ENCODE measurements around the gene NANOG.
"Not testable (repeated sequence)": the region's sequence is repeated elsewhere in the genome, so short reads cannot be mapped to it uniquely, and the experiment has no call there.

DNA sequence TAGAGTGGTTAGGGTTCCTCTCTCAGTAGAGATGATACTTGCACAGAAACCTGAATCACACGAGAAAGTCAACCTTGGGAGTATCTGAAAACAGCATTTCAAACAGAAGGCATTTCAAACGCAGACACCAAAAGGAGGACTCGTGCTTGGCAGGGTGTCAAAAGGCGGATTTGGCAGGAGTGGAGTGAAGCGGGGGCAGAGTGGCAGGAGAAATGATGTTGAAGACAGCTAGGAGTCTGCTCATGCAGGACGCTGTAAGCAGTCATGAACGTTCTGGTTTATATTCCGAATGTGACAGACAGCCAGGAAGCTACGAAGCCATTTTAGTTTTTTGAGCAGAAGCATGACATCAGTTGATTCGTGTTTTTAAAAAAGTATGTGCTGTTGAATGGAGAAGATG, 50.0 kb downstream of the NANOG start:
- not testable (repeated sequence) for TF ChIP-seq POLR2A (IDR thresholded peaks at IDR 0.05)
- TF ChIP-seq, protein P1, sequence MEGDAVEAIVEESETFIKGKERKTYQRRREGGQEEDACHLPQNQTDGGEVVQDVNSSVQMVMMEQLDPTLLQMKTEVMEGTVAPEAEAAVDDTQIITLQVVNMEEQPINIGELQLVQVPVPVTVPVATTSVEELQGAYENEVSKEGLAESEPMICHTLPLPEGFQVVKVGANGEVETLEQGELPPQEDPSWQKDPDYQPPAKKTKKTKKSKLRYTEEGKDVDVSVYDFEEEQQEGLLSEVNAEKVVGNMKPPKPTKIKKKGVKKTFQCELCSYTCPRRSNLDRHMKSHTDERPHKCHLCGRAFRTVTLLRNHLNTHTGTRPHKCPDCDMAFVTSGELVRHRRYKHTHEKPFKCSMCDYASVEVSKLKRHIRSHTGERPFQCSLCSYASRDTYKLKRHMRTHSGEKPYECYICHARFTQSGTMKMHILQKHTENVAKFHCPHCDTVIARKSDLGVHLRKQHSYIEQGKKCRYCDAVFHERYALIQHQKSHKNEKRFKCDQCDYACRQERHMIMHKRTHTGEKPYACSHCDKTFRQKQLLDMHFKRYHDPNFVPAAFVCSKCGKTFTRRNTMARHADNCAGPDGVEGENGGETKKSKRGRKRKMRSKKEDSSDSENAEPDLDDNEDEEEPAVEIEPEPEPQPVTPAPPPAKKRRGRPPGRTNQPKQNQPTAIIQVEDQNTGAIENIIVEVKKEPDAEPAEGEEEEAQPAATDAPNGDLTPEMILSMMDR (IDR thresholded peaks at IDR 0.05) = not testable (repeated sequence)
